HCT116 (cell line): ENCODE results near the gene SH3BP5L. TPM values are rescaled to one million over a fixed set of nuclear protein-coding genes. Genes with fewer than 3 reads are reported as not detected.
"Not testable (repeated sequence)": the region's sequence is repeated elsewhere in the genome, so short reads cannot be mapped to it uniquely, and the experiment has no call there.

Experiments used
- ATAC-seq: fragments of 200-7000 bp; cut with Tn5 transposase; 2 replicates; pipeline ENCODE4 v1.9.1; 2020; ENCODE audit warnings: mild to moderate bottlenecking, moderate library complexity
- BruUV-seq: library from RNA; stranded (reverse); fragments of 400-500 nt; replicated peaks from 2 replicates; lab custom pipeline; 2021; lab: Mats Ljungman, UMichigan
- CTCF ChIA-PET: fragments of 300-600 bp; sonication (Branson Sonifier 250); formaldehyde crosslinking; loops from one replicate; lab custom pipeline; 2021; ENCODE audit warnings: antibody characterized with exemption; lab: Charles Lee
- POLR2A ChIA-PET: fragments of 300-600, 350-600 bp; sonication (Branson Sonifier 250); formaldehyde crosslinking; loops from one replicate; lab custom pipeline; 2021; ENCODE audit warnings: antibody characterized with exemption; lab: Charles Lee
- RAD21 ChIA-PET, 2 experiments: fragments of 300-600 bp; sonication (Branson Sonifier 250); formaldehyde crosslinking; loops; one replicate each; lab custom pipeline; 2023; ENCODE audit warnings: low total read pairs in 2 of 2; ENCODE audit not compliant: uncharacterized antibody in 2 of 2, unreplicated experiment in 2 of 2, low non-redundant PET in 1 of 2; lab: Charles Lee
- DNase-seq: peaks from one replicate; pipeline ENCODE4 v3.0.0-alpha.2; 2010; ENCODE audit warnings: low read depth, low spot score
- H2AFZ ChIP-seq: fragments of 200-600 bp; shearing (Covaris generic), sonication (generic); 2 replicates; pipeline ENCODE4 v1.6.1; 2017; ENCODE audit warnings: low read depth, mixed run types, mixed read lengths, antibody characterized with exemption, low read length; ENCODE audit not compliant: poor library complexity, severe bottlenecking
- H3K27ac ChIP-seq: 2 replicates; pipeline ENCODE4 v1.5.1; 2012; ENCODE audit warnings: low read depth, low read length
- H3K27me3 ChIP-seq: fragments of 200-600 bp; sonication (generic); 2 replicates; pipeline ENCODE4 v1.6.1; 2016; ENCODE audit warnings: mixed run types, low read length, mixed read lengths; ENCODE audit not compliant: insufficient read depth
- H3K36me3 ChIP-seq, 2 experiments: fragments of 200-500 bp in 1 of 2; fragments of 200-600 bp in 1 of 2; sonication (Bioruptor generic) in 1 of 2; sonication (generic) in 1 of 2; 2 replicates each; pipeline versions ENCODE4 v1.5.1 to v1.6.1; 2014 to 2016; ENCODE audit warnings: low read length in 2 of 2, inconsistent platforms in 1 of 2, mixed read lengths in 1 of 2, mixed run types in 1 of 2; ENCODE audit not compliant: insufficient read depth in 2 of 2, control insufficient read depth in 1 of 2
- H3K4me1 ChIP-seq, 2 experiments: fragments of 200-600 bp in 1 of 2; sonication (generic) in 1 of 2; 2 replicates each; pipeline versions ENCODE4 v1.5.1 to v1.6.1; 2012 to 2017; ENCODE audit warnings: low read length in 2 of 2, inconsistent platforms in 1 of 2, mild to moderate bottlenecking in 1 of 2, mixed read lengths in 1 of 2, mixed run types in 1 of 2, moderate library complexity in 1 of 2; ENCODE audit not compliant: insufficient read depth in 2 of 2, control insufficient read depth in 1 of 2
- H3K4me2 ChIP-seq: fragments of 200-600 bp; sonication (generic); 2 replicates; pipeline ENCODE4 v1.6.1; 2017; ENCODE audit warnings: mixed run types, low read length, mixed read lengths
- H3K4me3 ChIP-seq, 2 experiments: fragments of 200-600 bp in 1 of 2; sonication (generic) in 1 of 2; replicated peaks in 1 of 2; 2 replicates each; pipeline ENCODE4 v1.5.1; 2011 to 2016; ENCODE audit warnings: low read length in 2 of 2, control low read depth in 1 of 2, low read depth in 1 of 2, mild to moderate bottlenecking in 1 of 2, mixed read lengths in 1 of 2, mixed run types in 1 of 2
- H3K79me2 ChIP-seq: fragments of 200-600 bp; sonication (generic); 2 replicates; pipeline ENCODE4 v1.6.1; 2017; ENCODE audit warnings: mild to moderate bottlenecking, mixed run types, low read length, moderate library complexity, mixed read lengths; ENCODE audit not compliant: insufficient read depth
- H3K9ac ChIP-seq: fragments of 200-600 bp; sonication (generic); 2 replicates; pipeline ENCODE4 v1.6.1; 2016; ENCODE audit warnings: low read length, mixed read lengths
- H3K9me2 ChIP-seq: fragments of 200-600 bp; sonication (generic), shearing (Covaris generic); 2 replicates; pipeline ENCODE4 v1.6.1; 2017; ENCODE audit warnings: mixed run types, mild to moderate bottlenecking, moderate library complexity; ENCODE audit not compliant: insufficient read depth
- H3K9me3 ChIP-seq, 2 experiments: fragments of 200-500 bp in 1 of 2; fragments of 200-600 bp in 1 of 2; sonication (Bioruptor generic) in 1 of 2; sonication (generic) in 1 of 2; 2 replicates each; pipeline ENCODE4 v1.6.1; 2014 to 2017; ENCODE audit warnings: low read length in 2 of 2, mixed read lengths in 2 of 2, inconsistent platforms in 1 of 2, low read depth in 1 of 2, mild to moderate bottlenecking in 1 of 2, mixed run types in 1 of 2, moderate library complexity in 1 of 2; ENCODE audit not compliant: control insufficient read depth in 1 of 2, insufficient read depth in 1 of 2
- H4K20me1 ChIP-seq: fragments of 200-600 bp; sonication (generic), shearing (Covaris generic); 2 replicates; pipeline ENCODE4 v1.6.1; 2017; ENCODE audit warnings: mixed run types, mild to moderate bottlenecking, moderate library complexity; ENCODE audit not compliant: insufficient read depth
- ATF3 ChIP-seq: IDR thresholded peaks from 2 replicates; pipeline ENCODE4 v1.6.1; 2012
- CBX3 ChIP-seq: IDR thresholded peaks from 2 replicates; pipeline ENCODE4 v1.6.1; 2012; ENCODE audit warnings: low read depth
- CEBPB ChIP-seq: IDR thresholded peaks from 2 replicates; pipeline ENCODE4 v1.6.1; 2012; ENCODE audit warnings: low read depth
- EGR1 ChIP-seq: IDR thresholded peaks from 2 replicates; pipeline ENCODE4 v1.6.1; 2012; ENCODE audit warnings: low read depth
- POLR2A ChIP-seq: IDR thresholded peaks from 2 replicates; pipeline ENCODE4 v1.7.0; 2011; ENCODE audit warnings: borderline replicate concordance; ENCODE audit not compliant: insufficient read depth, insufficient read length; ENCODE audit errors: extremely low read depth
- SIN3A ChIP-seq: IDR thresholded peaks from 2 replicates; pipeline ENCODE4 v1.6.1; 2012; ENCODE audit warnings: low read depth
- YY1 ChIP-seq: IDR thresholded peaks from 2 replicates; pipeline ENCODE4 v1.6.1; 2011; ENCODE audit warnings: low read length, low read depth, moderate library complexity, mild to moderate bottlenecking; ENCODE audit not compliant: insufficient replicate concordance; ENCODE audit errors: extremely low read depth
- ZFX ChIP-seq: fragments of 450-650 bp; IDR thresholded peaks from 2 replicates; pipeline ENCODE4 v1.6.1; 2017
- ZNF274 ChIP-seq: fragments of 200-500 bp; sonication (Bioruptor generic); IDR thresholded peaks from 2 replicates; pipeline ENCODE4 v1.6.1; 2014; ENCODE audit warnings: mild to moderate bottlenecking, low read depth, low read length, inconsistent platforms
- intact Hi-C: fragments of 100-400 bp; cut with micrococcal nuclease; formaldehyde crosslinking; loops from 2 replicates; pipeline ENCODE4 v1.10.0; 2022
- total RNA-seq: library from RNA; stranded (reverse); gene quantifications from one replicate; pipeline ENCODE4 v1.2.1, GENCODE V29; 2021; ENCODE audit not compliant: unreplicated experiment

The SH3BP5L gene
- total RNA-seq, 1 experiment from 2014 or later: 22.3 TPM

DNA sequence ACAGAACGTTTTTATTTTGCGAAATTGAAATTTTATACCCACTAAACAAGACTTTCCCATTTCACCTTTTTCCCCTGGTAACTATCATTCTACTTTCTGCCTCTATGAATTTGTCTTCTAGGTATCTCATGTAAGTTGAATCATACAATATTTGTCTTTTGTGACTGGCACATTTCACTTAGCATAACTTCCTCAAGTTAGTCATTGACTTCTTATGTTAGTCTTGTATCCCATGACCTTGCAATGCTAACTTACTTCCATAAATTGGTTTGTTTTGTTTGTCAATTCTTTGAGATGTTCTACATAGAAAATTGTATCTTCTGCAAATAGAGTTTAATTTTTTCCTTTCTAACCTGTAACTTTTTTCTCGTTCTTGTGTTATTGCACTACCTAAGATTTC is 26.9 kb downstream of the SH3BP5L start (continued):
- TF ChIP-seq CBX3: no peak

GRCh38 chr1:248794663-248795062 is 31.1 kb downstream of the SH3BP5L start:
- ATAC-seq, intact Hi-C loops: not testable (repeated sequence)

GRCh38 chr1:248793592-248793991 is 32.1 kb downstream of the SH3BP5L start:
- no peak for DNase-seq

More at GRCh38 chr1:248794663-248795062, 31.1 kb downstream of the SH3BP5L start:
- POLR2A ChIA-PET, H3K4me2 ChIP-seq, H3K27me3 ChIP-seq, BruUV-seq, H3K9ac ChIP-seq, RAD21 ChIA-PET, H3K36me3 ChIP-seq, CTCF ChIA-PET, H3K9me3 ChIP-seq, H3K4me1 ChIP-seq, H3K79me2 ChIP-seq, H4K20me1 ChIP-seq, H2AFZ ChIP-seq, DNase-seq, H3K9me2 ChIP-seq, H3K27ac ChIP-seq, H3K4me3 ChIP-seq: not testable (repeated sequence)

More at GRCh38 chr1:248793592-248793991, 32.1 kb downstream of the SH3BP5L start:
- ChIA-PET POLR2A (no interaction called here), RAD21 (no interaction called here), CTCF (no interaction called here)
- Histone ChIP-seq H3K36me3 (no peaks in the 10 kb centered on the region), H3K9me3 (no peaks in the 10 kb centered on the region), H3K4me1 (no peaks in the 10 kb centered on the region), H3K9me2 (no peaks in the 10 kb centered on the region), H3K4me3 (no peak overlapping the region), H3K27ac (no peak overlapping the region), H3K9ac (no peak overlapping the region), H3K27me3 (no peaks in the 10 kb centered on the region), H3K4me2 (no peak overlapping the region), H4K20me1 (no peaks in the 10 kb centered on the region), H2AFZ (no peak overlapping the region), H3K79me2 (no peaks in the 10 kb centered on the region)
- intact Hi-C loops: no loop called here
- TF ChIP-seq ZFX (no peak), CBX3 (no peak), SIN3A (no peak), ZNF274 (no peak), CEBPB (no peak), POLR2A (no peak), EGR1 (no peak), YY1 (no peak), ATF3 (no peak)
- no TSS peak for BruUV-seq
- ATAC-seq: no peak
